Measurements from ENCODE around the gene CDR2L.
"Not testable (repeated sequence)": the region's sequence is repeated elsewhere in the genome, so short reads cannot be mapped to it uniquely, and the experiment has no call there.

Gene CDR2L

DNA sequence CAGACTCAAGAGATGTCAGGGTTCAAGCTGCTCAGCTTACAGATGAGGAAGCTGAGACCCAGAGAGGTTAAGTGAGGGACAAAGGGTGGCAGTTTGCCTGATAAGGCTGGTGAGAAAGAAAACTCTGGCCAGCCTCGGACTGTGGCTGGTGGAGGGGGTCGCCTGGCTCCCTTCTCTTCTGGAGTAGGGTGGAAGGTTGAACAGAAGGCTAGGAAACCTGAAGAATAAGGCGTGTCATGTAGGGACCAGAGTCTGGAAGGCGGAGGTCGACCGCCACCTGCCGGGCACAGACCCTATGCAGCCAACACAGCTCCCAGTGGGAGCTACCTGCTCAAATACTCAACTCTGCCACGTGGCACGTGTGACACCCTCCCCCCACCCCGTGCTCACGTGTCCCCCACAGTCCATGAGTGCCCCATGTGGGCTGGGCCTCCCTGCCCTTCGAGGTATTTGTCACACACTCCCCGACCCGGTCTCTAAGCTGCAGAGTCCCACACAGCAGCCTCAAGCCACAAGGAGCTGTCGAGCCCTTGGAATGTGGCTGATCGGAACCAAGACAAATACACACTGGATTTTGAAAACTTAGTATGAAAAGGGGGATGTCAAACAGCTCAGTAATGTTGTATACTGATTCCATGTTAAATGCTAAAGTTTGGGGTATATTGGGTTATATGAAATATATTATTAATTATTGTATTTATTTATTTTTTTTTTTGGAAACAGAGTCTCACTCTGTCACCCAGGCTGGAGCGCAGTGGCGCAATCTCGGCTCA lies 26.7 kb upstream of the CDR2L start:
- peak; percentile 92 for DNase-seq

DNA sequence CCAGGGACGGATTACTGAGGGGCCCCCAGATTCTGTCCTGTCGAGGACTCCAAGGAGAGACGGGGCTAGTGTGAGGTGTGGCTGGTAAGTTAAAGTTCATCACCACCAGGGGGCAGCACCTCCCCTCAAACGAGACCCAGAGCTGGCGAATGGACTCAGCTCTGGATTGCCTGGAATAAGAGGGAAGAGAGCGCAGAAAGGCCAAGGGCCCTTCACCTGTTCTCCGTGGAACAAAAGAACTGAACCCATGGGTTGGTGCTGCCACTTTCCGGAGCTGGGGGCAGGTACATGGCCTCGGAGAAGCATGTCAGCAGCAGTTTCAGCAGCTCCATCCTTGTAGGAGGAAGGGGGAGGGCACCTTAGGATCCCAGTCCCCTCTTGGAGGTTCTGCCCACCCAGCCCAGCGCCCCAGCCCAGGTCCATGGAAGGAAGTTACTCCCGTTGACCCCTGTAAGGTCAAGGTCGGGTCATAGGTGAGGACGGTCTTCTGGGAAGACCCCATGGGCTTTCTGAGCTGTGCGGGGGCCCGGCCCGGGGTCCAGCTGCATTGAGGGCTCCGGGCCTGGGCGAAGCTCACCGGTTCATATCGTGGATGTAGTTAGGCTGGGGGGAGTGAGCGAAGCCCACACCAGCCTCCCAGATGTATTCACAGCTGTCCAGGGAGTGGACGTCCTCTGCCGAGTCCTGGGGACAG lies 25.6 kb upstream of the CDR2L start:
- DNase-seq = peak; percentile 94

DNA sequence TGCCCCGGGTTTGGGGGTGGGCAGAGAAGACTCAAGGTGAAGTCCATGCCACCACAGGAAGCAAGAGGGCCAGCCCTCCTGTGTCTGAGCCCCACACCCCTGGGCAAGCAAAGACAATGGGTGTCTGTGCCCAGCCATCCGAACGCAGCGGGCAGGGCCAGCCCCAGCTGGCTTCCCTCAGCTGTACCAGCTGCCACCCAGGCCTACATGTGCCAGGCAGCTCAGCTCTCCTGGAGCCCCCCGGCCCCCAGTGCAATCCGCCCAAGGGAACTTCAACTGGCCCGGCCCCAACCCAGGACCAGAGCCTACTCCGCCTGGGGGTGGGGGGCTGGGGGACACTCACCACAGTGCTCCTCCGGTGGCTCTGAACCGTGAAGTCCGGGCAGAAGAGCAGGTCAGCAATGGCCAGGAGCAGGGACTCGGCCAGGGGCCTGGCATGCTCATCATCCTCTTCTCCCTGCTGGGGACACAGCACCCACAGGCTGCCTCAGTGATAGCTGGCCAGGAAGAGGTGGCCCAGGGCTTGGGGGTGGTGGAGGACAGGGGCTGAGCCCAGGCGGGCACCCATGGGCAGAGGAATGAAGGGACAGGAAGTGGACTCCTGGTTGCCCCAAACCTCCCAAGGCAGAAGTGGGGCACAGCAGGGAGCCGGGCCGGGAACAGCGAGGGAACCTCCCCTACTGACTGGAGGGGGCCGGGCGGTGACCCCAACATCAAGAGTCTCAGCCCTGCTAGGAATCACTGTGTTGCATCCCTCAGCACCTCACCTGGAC lies 24.6 kb upstream of the CDR2L start:
- DNase-seq = no peak

DNA sequence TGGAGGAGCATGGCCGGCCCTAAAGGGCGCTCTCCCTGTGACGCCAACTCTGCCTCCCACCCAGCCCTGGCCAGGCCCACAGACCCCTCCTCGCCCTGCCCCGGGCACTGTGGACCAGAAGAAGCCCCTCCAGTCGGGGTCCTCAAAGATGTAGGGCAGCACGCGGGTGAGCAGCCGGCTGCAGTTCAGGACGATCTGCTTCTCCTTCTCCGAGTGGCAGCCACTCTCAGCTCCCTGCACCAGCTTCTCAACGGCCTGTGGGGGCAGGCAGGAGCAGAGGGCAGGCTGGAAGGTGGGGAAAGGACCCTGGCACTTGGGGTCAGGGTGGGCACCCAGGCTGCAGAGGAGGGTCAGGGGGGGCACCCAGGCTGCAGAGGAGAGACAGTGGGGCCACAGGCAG lies 23.8 kb upstream of the CDR2L start:
- no peak for DNase-seq

DNA sequence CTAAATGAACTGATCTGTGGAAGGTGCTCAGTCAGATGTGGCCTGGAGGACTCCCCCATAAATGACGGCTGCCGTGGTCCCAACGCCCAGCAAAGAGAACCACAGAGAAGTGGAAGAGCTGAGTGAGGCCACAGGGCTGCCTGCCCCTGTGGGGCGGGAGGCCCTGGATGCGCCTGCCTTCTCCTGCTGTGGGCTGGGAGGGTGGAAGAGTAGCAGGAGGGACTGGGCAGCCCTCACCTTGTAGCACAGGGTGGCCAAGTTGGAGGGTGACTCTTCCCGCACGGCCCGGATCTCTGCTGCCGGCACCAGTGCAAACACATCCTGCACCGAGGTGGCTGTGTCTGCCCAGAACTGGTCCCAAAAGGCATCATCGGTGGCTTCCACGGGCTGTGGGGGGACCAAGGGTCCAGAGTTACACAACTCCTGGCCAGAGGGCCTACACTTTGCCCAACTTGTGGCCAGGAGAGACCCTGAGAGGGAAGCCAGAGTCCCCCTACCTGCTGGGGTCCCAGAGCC lies 23.1 kb upstream of the CDR2L start:
- DNase-seq = no peak

DNA sequence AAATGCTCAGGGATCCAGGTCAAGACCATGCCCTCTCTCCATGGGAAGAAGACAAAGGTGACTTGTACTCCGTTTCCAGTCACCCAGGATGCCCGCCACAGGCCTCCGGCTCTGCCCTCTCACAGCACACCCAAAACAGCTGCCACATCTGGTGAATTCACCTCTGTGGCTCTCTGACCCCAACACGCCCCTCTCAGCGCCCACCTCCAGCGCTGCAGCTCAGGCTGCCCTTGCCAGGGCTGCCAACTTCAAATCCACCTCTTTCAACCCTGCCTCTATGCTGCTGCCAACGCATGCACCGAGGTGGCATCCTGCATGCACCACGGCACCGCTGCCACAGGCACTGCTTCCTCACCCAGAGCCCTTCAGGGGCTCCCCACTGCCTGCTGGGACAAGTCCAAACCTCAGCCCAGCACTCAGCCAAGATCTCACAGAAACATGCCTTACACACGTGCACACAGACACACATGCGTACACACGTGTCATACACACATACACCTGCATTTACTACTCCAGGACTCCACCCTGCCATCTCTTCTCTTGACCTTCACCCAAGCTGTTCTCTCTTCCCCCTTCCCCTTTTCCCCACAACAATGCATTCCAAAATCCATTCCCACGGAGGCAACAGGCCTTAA lies 22.3 kb upstream of the CDR2L start:
- no peak for DNase-seq

DNA sequence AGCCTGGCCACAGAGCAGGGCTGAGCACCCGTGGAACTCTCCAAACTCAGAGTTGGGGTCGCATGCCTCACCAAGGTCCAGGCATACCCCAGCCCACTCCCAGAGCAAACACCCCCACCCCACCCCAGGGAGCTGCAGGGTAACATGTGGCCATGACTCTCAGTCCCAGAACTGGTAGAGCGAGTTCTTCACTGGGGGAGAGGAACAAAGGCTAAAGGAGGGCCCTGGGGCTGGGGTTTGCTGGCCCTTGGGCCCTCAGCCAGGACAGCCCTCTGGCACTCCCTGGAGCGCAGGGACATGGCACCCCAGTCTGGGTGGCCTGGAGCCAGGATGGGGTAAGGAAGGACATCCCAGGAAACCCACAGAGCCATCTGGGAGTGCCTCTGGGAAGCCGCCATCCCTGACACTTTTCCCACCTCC lies 19.1 kb upstream of the CDR2L start:
- no peak for DNase-seq

DNA sequence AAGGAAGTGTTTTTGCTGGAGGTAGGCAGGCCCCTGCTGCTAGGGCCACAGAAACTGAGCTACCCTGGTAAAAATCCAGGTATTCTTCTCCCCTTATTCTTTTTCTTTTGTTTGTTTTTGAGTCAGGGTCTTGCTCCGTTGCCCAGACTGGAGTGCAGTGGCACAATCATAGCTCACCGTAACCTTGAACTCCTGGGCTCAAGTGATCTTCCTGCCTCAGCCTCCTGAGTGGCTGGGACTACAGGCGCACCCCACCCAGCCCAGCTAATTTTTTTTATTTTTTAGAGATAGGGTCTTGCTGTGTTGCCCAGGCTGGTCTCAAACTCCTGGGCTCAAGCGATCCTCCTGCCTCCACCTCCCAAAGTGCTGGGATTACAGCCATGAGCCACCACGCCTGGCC lies 17.9 kb upstream of the CDR2L start:
- not testable (repeated sequence) for DNase-seq

DNA sequence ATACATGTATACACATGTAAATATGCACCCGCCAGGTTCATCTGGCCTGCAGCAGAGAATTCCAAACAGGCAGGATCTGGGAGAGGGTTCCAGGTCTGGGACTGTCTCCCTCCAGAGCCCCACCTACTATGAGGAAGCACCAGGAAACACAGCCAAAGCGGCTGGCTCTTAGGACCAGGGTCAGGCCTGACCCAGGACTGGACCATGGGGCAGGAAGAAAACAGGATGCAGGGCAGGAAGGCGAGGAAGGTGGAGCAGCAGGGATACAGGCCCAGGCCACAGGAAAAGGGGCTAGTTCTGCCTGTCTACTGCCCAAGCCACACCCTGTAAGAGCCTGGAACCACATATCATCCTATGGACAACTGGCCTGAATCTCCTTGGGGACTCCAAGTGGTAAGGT lies 17.0 kb upstream of the CDR2L start:
- no peak for DNase-seq

DNA sequence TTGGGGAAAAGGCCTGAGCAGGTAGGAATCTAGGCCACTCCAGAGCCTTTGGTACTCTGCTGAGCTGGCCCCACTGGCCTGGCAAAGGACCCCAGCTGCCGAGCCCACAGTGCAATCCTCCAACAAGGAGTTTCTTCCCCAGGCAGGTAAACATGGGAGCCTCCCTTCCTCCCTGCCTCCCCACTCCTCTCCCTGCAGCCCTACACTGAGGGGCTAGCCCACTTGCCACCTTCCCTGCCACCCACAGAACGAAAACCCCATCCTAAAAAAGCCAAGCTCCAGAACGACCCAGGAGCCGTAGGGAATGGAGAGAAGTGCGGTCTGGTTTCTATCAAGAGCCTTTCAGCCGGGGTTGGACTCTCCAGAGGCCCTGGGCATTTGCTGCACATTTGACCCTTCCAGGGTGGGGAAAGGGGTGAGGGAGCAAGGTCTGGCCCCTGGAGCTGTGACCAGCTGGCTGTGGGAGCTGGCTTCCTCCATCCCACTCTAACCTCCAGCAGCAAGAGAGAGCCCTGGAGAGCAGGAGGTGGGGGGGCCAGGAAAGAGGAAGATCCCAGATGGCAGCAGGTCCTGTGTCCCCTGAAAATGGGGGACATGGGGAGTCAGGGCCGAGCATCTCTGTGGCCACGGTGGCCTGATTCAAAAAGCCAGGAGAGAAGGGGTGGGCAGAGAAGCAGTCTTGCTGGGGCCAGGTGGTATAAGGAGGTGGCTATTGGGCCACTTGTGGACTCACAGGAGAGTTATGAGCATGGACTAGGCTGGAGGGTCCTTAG lies 16.2 kb upstream of the CDR2L start:
- no peak for DNase-seq

DNA sequence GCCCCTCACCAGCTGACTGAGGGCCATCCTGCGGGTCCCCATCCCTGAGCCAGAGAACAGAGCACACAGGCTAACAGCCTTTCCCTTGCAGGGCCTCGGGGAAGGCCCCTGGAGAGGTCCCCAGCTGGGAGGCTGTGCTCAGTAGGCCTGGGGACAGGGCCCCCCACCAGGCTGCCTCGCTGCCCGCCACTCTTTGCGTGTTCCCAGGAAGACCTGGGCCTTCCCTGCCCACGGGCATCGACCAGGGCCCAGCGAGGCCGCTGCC lies 15.7 kb upstream of the CDR2L start:
- DNase-seq = no peak

DNA sequence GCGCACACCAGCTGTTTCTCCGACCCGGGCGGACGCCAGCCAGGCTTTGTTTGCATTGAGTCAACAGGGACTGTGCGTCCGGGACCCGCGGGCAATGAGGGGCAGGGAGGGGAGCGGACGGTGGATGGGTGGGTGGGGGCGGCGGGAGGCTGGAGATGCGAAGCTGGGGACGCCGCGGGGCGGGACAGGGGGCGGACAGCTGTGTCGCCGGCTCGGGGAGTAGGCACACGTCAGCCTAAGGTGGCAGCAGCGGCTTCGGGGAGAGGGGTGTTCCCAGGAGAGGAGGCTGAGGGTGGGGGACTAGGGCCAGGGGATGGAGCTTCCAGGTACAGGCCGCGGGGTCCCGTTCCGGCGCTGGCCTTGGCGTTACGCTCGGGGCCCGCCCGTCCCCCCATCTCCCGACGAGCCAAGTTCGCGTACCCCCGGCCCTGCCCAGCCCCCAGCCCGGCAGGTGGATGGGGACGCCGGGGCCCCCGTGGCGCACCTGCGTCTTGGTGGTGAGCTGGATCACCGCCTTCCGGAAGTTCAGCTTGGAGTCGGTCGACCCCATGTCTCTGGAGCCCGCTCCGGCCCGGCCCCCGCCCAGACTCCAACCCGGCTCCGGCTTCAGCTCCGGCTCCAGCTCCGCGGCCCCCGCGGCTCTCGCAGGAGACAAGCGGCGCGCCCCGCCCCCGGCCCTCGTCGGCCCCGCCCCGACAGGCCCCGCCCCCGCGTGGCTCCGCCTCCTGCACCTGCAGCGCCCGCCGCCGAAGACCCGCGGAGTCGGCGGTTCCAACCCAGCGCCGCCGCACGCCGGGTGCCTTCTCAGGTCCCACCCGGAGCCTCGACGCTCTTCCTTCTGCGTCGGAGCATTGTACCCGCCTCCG lies 15.1 kb upstream of the CDR2L start, which contains the start of gene HID1:
Gene HID1, minus strand, starts transcription at position 653 of the 866 bp plus-strand sequence. Its CDS starts 103 bp downstream, at position 550.
- DNase-seq = peak; percentile 92

DNA sequence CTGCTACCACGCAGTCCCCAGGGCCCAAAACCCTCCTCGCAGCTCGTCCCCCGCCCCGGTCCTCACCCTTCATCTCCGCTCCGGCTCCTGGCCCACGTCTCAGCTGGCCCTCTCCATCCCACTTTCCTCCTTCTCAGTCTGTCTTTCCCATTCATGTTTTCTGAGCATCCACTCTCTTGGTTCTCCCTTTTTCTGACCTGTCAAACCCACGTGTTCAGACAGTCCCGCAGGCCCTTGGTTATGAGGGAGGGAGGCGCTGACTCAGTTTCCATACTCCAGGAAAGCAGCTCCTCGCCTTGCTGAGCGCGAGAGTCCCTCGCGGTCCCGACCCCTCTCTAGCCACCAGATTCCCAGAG lies 14.5 kb upstream of the CDR2L start:
- no peak for DNase-seq

DNA sequence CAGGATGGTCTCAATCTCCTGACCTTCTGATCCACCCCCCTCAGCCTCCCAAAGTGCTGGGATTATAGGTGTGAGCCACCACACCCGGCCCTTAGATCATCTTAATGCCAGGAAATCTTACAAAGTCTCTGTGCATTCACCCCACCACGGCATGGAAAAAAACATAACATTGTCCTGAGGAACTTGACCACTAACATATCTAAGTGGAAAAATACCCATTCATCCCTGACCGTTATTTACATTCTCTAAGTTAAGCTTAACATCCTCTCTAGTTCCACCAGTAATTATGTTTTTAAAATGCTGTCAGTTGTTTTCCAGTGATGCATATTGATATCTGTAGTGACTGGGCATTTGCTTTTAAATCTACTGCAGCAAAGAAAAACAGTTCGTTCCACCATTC lies 11.5 kb upstream of the CDR2L start:
- DNase-seq = no peak

DNA sequence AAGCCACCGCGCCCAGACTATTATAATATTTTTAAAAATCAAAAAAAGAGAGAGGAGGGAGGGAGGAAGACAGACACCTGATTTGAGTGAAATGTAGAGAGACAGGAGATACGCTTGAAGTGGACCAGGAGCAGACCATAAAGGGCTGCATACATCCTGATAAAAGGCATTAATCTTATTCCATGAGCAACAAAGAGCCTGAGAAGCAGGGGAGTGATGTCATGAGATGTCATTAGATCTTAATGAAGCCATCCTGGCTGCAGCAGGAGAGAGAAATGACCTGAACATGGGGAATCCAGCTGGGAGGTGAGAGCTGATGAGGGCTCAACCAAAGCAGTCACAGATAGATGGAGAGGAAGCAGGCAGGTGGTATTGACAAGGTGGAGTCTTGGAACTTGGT lies 9.6 kb upstream of the CDR2L start:
- no peak for DNase-seq

DNA sequence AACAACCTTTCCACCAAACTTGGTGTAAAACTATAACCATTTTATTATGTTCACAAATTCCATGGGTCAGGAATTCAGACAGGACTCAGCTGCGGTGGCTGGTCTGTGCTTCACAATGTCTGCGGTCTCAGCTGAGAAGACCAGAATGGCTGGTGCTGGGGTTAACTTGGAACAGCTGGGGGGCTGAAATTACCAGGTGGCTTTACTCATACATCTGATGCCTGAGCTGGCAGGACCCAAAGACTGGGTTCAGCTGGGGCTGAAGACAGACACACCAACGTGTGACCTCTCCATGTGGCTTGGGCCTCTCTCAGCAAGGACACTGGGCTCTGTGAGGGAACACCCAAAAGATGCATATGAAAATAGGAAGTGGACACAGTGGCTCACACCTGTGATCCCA lies 9.2 kb upstream of the CDR2L start:
- no peak for DNase-seq

DNA sequence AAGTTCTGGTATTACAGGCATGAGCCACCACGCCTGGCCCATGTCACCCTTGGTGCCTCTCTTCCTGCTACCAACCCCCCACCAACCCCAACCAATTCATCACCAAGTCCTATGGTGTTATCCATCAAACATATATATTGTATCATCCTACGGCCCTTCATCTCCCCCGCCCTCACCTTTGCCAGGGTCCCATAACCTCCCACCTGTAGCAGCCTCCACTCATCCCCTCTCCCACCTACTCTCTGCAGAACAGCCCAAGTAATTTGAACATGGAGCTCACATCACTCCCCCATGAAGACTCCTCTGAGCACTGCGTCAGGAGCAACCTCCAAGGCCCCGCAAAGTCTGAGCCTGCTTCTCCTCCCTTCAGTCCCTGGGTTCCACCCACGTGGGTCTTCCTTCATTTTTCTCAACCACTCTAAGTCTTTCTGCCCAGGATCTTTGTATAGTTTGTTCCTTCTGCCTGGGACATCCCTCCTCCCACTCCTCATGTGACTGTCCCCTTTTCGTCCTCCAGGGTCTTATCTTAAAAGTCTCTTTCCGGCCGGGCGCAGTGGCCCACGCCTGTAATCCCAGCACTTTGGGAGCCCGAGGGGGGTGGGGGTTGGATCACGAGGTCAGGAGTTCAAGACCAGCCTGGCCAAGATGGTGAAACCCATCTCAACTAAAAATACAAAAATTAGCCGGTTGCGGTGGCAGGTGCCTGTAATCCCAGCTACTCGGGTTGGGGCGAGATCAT lies 7.9 kb upstream of the CDR2L start:
- no peak for DNase-seq

DNA sequence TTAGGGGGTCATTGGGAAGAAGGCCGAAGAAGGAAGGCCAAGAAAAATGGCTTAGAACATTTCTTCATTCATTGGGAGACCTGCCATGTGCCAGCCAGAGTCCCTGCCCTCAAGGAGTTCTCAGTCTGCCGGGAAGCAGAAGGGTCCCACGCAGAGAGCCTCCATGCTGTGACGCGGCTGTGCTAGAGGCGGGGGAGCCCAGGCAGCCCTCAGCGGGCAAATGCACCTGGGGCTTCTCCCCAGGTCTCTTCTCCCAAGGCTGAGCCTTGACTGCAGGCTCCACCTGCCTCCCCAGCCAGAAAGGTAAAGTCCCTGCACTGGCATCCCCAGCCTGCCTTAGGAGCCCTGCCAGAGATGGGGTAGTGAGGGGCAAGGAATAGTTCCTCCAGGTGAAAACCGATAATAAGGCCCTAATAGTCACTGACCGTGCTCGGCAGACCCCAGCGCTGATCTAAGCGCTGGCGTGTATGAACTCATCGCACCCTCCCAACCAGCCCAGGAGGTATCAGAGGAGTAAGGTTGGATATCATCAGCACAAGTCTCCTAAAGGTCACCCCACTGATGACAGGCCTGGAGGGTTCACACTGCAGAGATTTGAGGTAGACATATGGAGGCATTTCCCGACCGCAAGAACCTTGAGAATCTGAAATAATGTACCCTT lies 6.0 kb upstream of the CDR2L start:
- no peak for DNase-seq

DNA sequence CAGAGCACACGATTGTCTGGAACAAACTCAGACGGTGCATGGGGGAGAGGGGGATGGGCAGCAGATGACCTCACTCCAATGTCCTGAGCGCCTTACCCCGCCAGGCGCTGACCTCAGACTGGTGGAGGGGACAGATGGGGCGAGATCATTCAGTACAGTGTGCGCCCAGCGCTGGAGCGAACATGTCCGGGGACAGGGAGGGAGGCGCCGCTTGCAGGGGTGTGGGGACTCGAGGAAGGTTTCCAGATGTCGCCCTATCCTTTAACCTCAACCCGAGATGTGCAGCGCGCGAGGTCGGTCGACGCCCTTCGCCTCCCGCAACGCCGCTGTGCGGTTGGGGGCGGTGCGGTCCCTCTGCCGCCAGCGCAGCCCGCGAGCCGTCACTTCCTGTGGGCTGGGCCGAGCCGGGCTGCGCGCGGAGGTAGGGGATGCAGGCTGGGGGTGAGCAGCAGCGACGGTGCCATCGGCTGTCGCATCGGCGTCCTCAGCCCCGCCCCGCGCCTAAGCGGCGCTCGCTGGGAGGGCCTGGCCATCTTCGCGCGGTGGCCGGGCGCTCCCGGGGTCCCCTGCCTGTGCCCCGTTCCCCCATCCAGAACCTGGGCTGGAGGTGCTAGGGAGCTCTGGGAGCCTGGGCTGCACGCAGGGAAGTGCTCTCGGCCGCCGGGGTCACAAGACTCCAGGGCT lies 5.3 kb upstream of the CDR2L start:
- DNase-seq = peak; percentile 96

Data from islet precursor cell (in vitro differentiated cells).